Measurements from ENCODE around the gene C1orf167. TPM values are rescaled to one million over a fixed set of nuclear protein-coding genes. Genes with fewer than 3 reads are reported as not detected.

Gene C1orf167
- total RNA-seq, 1 experiment from 2014 or later: 0.39 TPM

GRCh38 chr1:11744287-11744686, 17.7 kb upstream of the C1orf167 start:
- no peak overlapping the region for H3K18ac ChIP-seq (ENCODE audit: insufficient read length, low read depth, low read length)
- no peak overlapping the region for H2BK5ac ChIP-seq (ENCODE audit: insufficient read length, low read length)
- Mint-ChIP-seq H3K4me3 (no peak overlapping the region; a peak in 1 of 5 replicates), H3K4me1 (peaks cover 14 to 25% of the 10 kb centered on the region in 2 experiments), H3K36me3 (ENCODE audit: insufficient read depth in 1 of 3, low read depth in 3 of 3) (peaks cover 9 to 30% (median 28%) of the 10 kb centered on the region in 3 experiments; a peak in 6 of 7 replicates), H3K27ac (peak overlapping the region in 2 of 3 experiments; percentile 30 to 59; a peak in 2 of 7 replicates), H3K27me3 (ENCODE audit: low read depth) (no peaks in the 10 kb centered on the region), H3K9me3 (no peaks in the 10 kb centered on the region; a peak in 1 of 5 replicates)
- no CpG with 5 or more reads among the region's 9 CpGs for WGBS (ENCODE audit: extremely low coverage, insufficient read length, low lambda C conversion rate)
- H4K20me1 ChIP-seq (ENCODE audit: control insufficient read depth, insufficient read depth, insufficient read length): no peaks in the 10 kb centered on the region
- H3T11ph ChIP-seq (ENCODE audit: low read length): no peak overlapping the region
- no peaks in the 10 kb centered on the region for H3K27me3 ChIP-seq (ENCODE audit: insufficient read depth, low read length)
- H2BK12ac ChIP-seq (ENCODE audit: insufficient read length, low read depth, low read length): no peak overlapping the region
- H3K56ac ChIP-seq (ENCODE audit: insufficient read length, low read depth, low read length): no peak overlapping the region
- H3K27ac ChIP-seq (ENCODE audit: insufficient read length, low read depth, low read length): no peak overlapping the region
- H3K23me2 ChIP-seq (ENCODE audit: insufficient read length, low read depth, low read length, poor library complexity, severe bottlenecking): no peaks in the 10 kb centered on the region
- H3K9me3 ChIP-seq (ENCODE audit: control insufficient read depth, low read depth, low read length): no peaks in the 10 kb centered on the region
- H4K5ac ChIP-seq (ENCODE audit: insufficient read length, low read depth, low read length): no peak overlapping the region
- no peak overlapping the region for H3K9ac ChIP-seq (ENCODE audit: extremely low read depth, insufficient read length, low read length)
- H3K4me1 ChIP-seq (ENCODE audit: insufficient read depth, low read length): no peaks in the 10 kb centered on the region
- no peak overlapping the region for H2BK120ac ChIP-seq (ENCODE audit: low read depth, low read length, poor library complexity, severe bottlenecking)
- no peak overlapping the region for H3K4me2 ChIP-seq (ENCODE audit: insufficient read depth, insufficient read length, low read length)
- no peak overlapping the region for H3K23ac ChIP-seq (ENCODE audit: insufficient read length, low read depth, low read length)
- H2BK20ac ChIP-seq (ENCODE audit: low read depth, low read length, poor library complexity, severe bottlenecking): no peak overlapping the region
- no peak overlapping the region for H2AFZ ChIP-seq (ENCODE audit: low read length)
- H2BK15ac ChIP-seq (ENCODE audit: low read depth, low read length): no peak overlapping the region
- TF ChIP-seq CTCF (conservative IDR thresholded peaks at IDR 0.05): no peak
- no peaks in the 10 kb centered on the region for H3K79me1 ChIP-seq (ENCODE audit: insufficient read depth, low read depth, low read length, poor library complexity, severe bottlenecking)
- H4K8ac ChIP-seq (replicated peaks; ENCODE audit: insufficient read length, low read depth, low read length): no peak overlapping the region
- H3K14ac ChIP-seq (ENCODE audit: insufficient read depth, low read length): no peak overlapping the region
- no peak overlapping the region for H2AK5ac ChIP-seq (ENCODE audit: insufficient read length, low read length)
- H3K4ac ChIP-seq (ENCODE audit: low read depth, low read length): no peak overlapping the region
- no peak for DNase-seq
- H4K91ac ChIP-seq (ENCODE audit: insufficient read length, low read depth, low read length): no peak overlapping the region
- H3K79me2 ChIP-seq (ENCODE audit: insufficient read depth, low read length): no peaks in the 10 kb centered on the region
